Neural progenitor cell (in vitro differentiated cells): ENCODE measurements around the gene CDK9. TPM values are rescaled to one million over a fixed set of nuclear protein-coding genes. Genes with fewer than 3 reads are reported as not detected.

Experiments
- DNase-seq: peaks from one replicate; pipeline ENCODE4 v3.0.0-alpha.2; 2016; ENCODE audit warnings: low spot score
- H2AFZ ChIP-seq: fragments of 200-600 bp; sonication (generic); replicated peaks from 2 replicates; pipeline ENCODE4 v1.6.1; 2016; ENCODE audit warnings: antibody characterized with exemption
- H3F3A ChIP-seq: fragments of 200-600 bp; sonication (generic); 2 replicates; pipeline ENCODE4 v1.6.1; 2016; ENCODE audit warnings: antibody characterized with exemption, low read depth
- H3K27ac ChIP-seq: fragments of 200-600 bp; sonication (generic); 2 replicates; pipeline ENCODE4 v1.5.1; 2016; ENCODE audit warnings: mild to moderate bottlenecking
- H3K27me3 ChIP-seq: fragments of 200-600 bp; sonication (generic); 2 replicates; pipeline ENCODE4 v1.6.1; 2016; ENCODE audit warnings: mild to moderate bottlenecking, moderate library complexity
- H3K36me3 ChIP-seq: fragments of 200-600 bp; sonication (generic); 2 replicates; pipeline ENCODE4 v1.5.1; 2016
- H3K4me1 ChIP-seq: fragments of 200-600 bp; sonication (generic); 2 replicates; pipeline ENCODE4 v1.6.1; 2016; ENCODE audit warnings: mixed run types
- H3K4me2 ChIP-seq: fragments of 200-600 bp; sonication (generic); 2 replicates; pipeline ENCODE4 v1.6.1; 2016
- H3K4me3 ChIP-seq: fragments of 200-600 bp; sonication (generic); 2 replicates; pipeline ENCODE4 v1.5.1; 2016
- H3K79me2 ChIP-seq: fragments of 200-600 bp; sonication (generic); 2 replicates; pipeline ENCODE4 v1.6.1; 2016; ENCODE audit warnings: low read depth
- H3K9ac ChIP-seq: fragments of 200-600 bp; sonication (generic); 2 replicates; pipeline ENCODE4 v1.6.1; 2016
- H3K9me3 ChIP-seq: fragments of 200-600 bp; sonication (generic); 2 replicates; pipeline ENCODE4 v1.5.1; 2016; ENCODE audit warnings: low read depth
- H4K20me1 ChIP-seq: fragments of 200-600 bp; sonication (generic); 2 replicates; pipeline ENCODE4 v1.6.1; 2016; ENCODE audit warnings: low read depth
- H3K27ac Mint-ChIP-seq: 3 replicates; pipeline ENCODE4 v1.8.0; 2021; ENCODE audit warnings: mixed read lengths
- H3K27me3 Mint-ChIP-seq: 2 replicates; pipeline ENCODE4 v1.8.0; 2022; ENCODE audit warnings: low read depth, mild to moderate bottlenecking, inconsistent platforms, moderate library complexity, mixed read lengths; ENCODE audit not compliant: insufficient read depth
- H3K36me3 Mint-ChIP-seq: 3 replicates; pipeline ENCODE4 v1.8.0; 2021; ENCODE audit warnings: mixed read lengths
- H3K4me1 Mint-ChIP-seq: 3 replicates; pipeline ENCODE4 v1.8.0; 2021; ENCODE audit warnings: mixed read lengths
- H3K4me3 Mint-ChIP-seq: 3 replicates; pipeline ENCODE4 v1.8.0; 2021; ENCODE audit warnings: mild to moderate bottlenecking, moderate library complexity, mixed read lengths
- H3K9me3 Mint-ChIP-seq: 3 replicates; pipeline ENCODE4 v1.8.0; 2020; ENCODE audit warnings: mixed read lengths
- CTCF ChIP-seq: fragments of 200-600 bp; sonication (generic); IDR thresholded peaks from 2 replicates; pipeline ENCODE4 v1.5.1; 2017; ENCODE audit warnings: antibody characterized with exemption, mild to moderate bottlenecking
- EZH2 ChIP-seq: fragments of 200-600 bp; sonication (generic); IDR thresholded peaks from 2 replicates; pipeline ENCODE4 v1.6.1; 2017; ENCODE audit warnings: antibody characterized with exemption, mild to moderate bottlenecking, moderate library complexity
- EZH2phosphoT487 ChIP-seq: fragments of 200-600 bp; sonication (generic); IDR thresholded peaks from 2 replicates; pipeline ENCODE4 v1.6.1; 2017; ENCODE audit warnings: antibody characterized with exemption
- total RNA-seq: library from RNA; depleted of rRNA; stranded (reverse); fragments of >200 nt; gene quantifications from 2 replicates; pipeline ENCODE4 v1.2.3, GENCODE V29; 2015; ENCODE audit warnings: low replicate concordance

The CDK9 gene
- 22.5 and 47.8 TPM in 2 replicates for total RNA-seq

GRCh38 chr9:127785933-127786772 lies at the start of gene CDK9:
TSS of gene CDK9 (plus strand) at chr9:127786034. CDS start at chr9:127786149, 115 bp downstream.
- peaks cover 26% of the 10 kb centered on the region for H3K36me3 Mint-ChIP-seq
- H3K9me3 ChIP-seq, result no peaks in the 10 kb centered on the region
- peak within 1 kb of the TSS; percentile 94 for H3K4me3 Mint-ChIP-seq
- peaks cover 38% of the 10 kb centered on the region for H3K79me2 ChIP-seq
- peak within 1 kb of the TSS; percentile 100 for H3K4me3 ChIP-seq
- peaks cover 8% of the 10 kb centered on the region for H3K27me3 Mint-ChIP-seq
- H4K20me1 ChIP-seq, result peaks cover 41% of the 10 kb centered on the region
- H2AFZ ChIP-seq, result peak within 1 kb of the TSS; percentile 86
- peaks cover 29% of the 10 kb centered on the region for H3K4me1 Mint-ChIP-seq
- H3K4me1 ChIP-seq, result peaks cover 6% of the 10 kb centered on the region
- H3K36me3 ChIP-seq, result no peaks in the 10 kb centered on the region
- H3K4me2 ChIP-seq, result peak within 1 kb of the TSS; percentile 95
- TF ChIP-seq EZH2 (no peak), EZH2phosphoT487 (no peak), CTCF (no peak)
- peak within 1 kb of the TSS; percentile 83 for H3K27ac ChIP-seq
- H3F3A ChIP-seq, result peaks cover 34% of the 10 kb centered on the region
- no peaks in the 10 kb centered on the region for H3K27me3 ChIP-seq
- no peaks in the 10 kb centered on the region for H3K9me3 Mint-ChIP-seq
- peak; percentile 97 for DNase-seq
- H3K27ac Mint-ChIP-seq, result peak within 1 kb of the TSS; percentile 76
- H3K9ac ChIP-seq, result peak within 1 kb of the TSS; percentile 80

- Histone ChIP-seq H3K4me1 (peaks cover 13% of the 10 kb centered on the region), H2AFZ (no peak overlapping the region), H3K79me2 (no peaks in the 10 kb centered on the region), H3K27me3 (peaks cover 19% of the 10 kb centered on the region), H3K4me3 (no peak overlapping the region), H3K27ac (no peak overlapping the region), H3K9ac (no peak overlapping the region), H3F3A (peaks cover 22% of the 10 kb centered on the region), H3K36me3 (no peaks in the 10 kb centered on the region), H3K9me3 (no peaks in the 10 kb centered on the region), H4K20me1 (peaks cover 9% of the 10 kb centered on the region), H3K4me2 (no peak overlapping the region)
- H3K4me3 Mint-ChIP-seq, result no peak overlapping the region
- no peaks in the 10 kb centered on the region for H3K36me3 Mint-ChIP-seq
- TF ChIP-seq EZH2 (no peak), EZH2phosphoT487 (no peak), CTCF (no peak)
- no peak for DNase-seq
- H3K4me1 Mint-ChIP-seq, result peaks cover 42% of the 10 kb centered on the region
- peaks cover 5% of the 10 kb centered on the region for H3K27me3 Mint-ChIP-seq
- no peaks in the 10 kb centered on the region for H3K9me3 Mint-ChIP-seq
- no peak overlapping the region for H3K27ac Mint-ChIP-seq
These were observed 47.2 kb upstream of the CDK9 start for GRCh38 chr9:127738666-127739065.

GRCh38 chr9:127739614-127740330 lies 46.1 kb upstream of the CDK9 start:
- no peak overlapping the region for H3K9ac ChIP-seq
- Mint-ChIP-seq H3K27ac (no peak overlapping the region), H3K9me3 (no peaks in the 10 kb centered on the region)

More at GRCh38 chr9:127739614-127740330, 46.1 kb upstream of the CDK9 start:
- Histone ChIP-seq H3K4me2 (no peak overlapping the region), H3K27ac (no peak overlapping the region), H3K4me1 (peaks cover 8% of the 10 kb centered on the region), H3K36me3 (no peaks in the 10 kb centered on the region), H3K9me3 (no peaks in the 10 kb centered on the region), H3K4me3 (no peak overlapping the region), H3K27me3 (peaks cover 19% of the 10 kb centered on the region), H2AFZ (no peak overlapping the region), H3F3A (peaks cover 22% of the 10 kb centered on the region), H4K20me1 (peaks cover 9% of the 10 kb centered on the region), H3K79me2 (no peaks in the 10 kb centered on the region)
- peaks cover 5% of the 10 kb centered on the region for H3K27me3 Mint-ChIP-seq
- TF ChIP-seq EZH2phosphoT487, result no peak
- TF ChIP-seq CTCF, result no peak
- TF ChIP-seq EZH2, result no peak
- H3K4me3 Mint-ChIP-seq, result no peak overlapping the region
- no peaks in the 10 kb centered on the region for H3K36me3 Mint-ChIP-seq
- DNase-seq, result no peak
- peaks cover 38% of the 10 kb centered on the region for H3K4me1 Mint-ChIP-seq
